DND-41 (cell line): ENCODE data around the gene SIGLEC1.

ENCODE experiments used
- CTCF ChIP-seq: IDR thresholded peaks from 2 replicates; pipeline ENCODE4 v1.5.1; 2012; ENCODE audit warnings: borderline replicate concordance, low read length, moderate library complexity, mild to moderate bottlenecking; ENCODE audit not compliant: poor library complexity, severe bottlenecking; ENCODE audit errors: extremely low read depth
- EZH2 ChIP-seq: IDR thresholded peaks from 3 replicates; pipeline ENCODE4 v1.6.1; 2012; ENCODE audit warnings: borderline replicate concordance, low read depth, mild to moderate bottlenecking, moderate library complexity, low read length, inconsistent platforms; ENCODE audit not compliant: severe bottlenecking

GRCh38 chr20:3687655-3688054, 24.7 kb downstream of the SIGLEC1 start:
- TF ChIP-seq CTCF (no peak), EZH2 (no peak)
